ENCODE measurements around the gene TRPV3. TPM values are rescaled to one million over a fixed set of nuclear protein-coding genes. Genes with fewer than 3 reads are reported as not detected.
"Not testable (repeated sequence)": the region's sequence is repeated elsewhere in the genome, so short reads cannot be mapped to it uniquely, and the experiment has no call there.

The TRPV3 gene
- total RNA-seq, 1 donor from 2014 or later, result 13.0 TPM

DNA sequence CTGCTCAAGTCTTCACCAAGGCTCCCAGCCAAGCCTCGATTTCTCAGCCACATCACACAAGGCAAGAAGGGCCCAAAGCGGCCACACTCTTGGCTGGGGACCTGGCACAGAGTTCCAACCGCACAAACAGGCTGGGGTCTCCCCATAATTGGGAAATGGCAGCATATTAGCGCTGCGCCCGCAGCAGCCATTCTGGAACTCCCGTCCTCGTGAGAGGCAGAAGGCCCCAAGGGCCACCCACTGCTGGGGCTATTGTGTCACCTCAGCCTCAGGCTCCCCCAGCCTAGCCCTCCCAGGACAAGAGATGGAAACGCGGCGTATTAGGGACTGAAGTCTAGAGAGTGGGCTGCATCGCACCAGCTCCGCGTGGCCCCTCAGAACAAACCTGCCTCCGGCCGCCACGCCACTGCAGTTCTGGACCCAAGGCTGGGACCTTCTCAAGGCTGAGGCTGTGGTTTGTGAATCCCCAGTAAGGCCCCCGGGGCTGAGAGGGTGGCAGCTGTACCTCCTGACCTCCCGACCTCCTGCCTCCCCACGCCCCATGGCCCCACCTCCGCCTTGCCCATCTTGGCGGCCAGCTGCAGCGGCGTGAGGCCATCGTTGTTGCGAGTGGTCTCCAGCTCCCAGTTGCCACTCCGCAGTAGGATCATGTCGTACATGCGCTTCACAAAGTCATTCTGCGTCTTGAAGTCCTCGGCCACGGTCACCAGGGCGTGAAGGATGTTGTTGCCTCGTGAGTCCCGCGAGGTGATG is 25.3 kb downstream of the TRPV3 start:
- DNase-seq (ENCODE audit: low spot score) (peak; percentile 59), ATAC-seq (no peak)
- intact Hi-C loops (cut with DNase I), result loop anchor here (10.0 kb wide), 1 partner anchor 57 kb away; the partner anchor contains the start of genes ASPA and SPATA22

DNA sequence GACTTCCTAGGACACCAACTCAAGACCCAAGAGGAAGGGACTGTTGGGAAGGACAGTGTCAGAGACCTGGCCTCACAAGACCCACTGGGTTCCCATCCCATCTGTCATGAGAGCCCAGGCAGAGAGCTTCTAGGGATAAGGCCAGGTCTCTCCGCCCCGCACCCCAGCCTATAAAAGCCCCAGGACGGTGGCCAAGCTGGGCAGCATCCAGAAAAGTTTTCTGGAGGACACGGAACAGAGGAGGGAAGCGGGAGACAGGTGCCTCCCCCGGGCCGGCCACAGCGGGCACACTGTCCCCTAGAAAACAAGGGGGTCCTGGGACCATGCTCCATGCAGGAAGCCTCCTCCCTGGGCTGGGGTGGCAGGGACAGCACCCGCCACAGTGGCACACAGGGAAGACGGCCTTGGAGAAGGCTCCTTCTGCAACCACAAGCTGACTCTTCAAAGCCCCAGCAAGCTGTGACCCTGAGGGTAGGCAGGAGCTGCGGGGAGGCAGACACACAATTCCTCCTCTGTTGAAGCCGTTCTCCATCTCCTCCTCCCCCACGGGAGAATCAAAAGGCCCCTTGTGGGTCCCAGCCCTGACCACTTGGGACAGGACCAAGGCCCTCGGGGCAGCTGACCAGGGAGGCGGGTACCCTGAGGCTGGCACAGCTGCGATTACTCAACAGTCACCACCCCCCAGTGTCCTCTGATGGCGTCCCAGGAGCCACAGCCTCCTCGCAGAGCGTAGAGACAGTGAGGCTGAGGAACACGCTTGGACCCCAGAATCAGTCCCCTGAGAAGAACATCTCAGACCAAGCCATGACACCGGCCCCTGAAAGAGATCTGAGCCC is 26.1 kb downstream of the TRPV3 start:
- peak; percentile 33 for ATAC-seq

DNA sequence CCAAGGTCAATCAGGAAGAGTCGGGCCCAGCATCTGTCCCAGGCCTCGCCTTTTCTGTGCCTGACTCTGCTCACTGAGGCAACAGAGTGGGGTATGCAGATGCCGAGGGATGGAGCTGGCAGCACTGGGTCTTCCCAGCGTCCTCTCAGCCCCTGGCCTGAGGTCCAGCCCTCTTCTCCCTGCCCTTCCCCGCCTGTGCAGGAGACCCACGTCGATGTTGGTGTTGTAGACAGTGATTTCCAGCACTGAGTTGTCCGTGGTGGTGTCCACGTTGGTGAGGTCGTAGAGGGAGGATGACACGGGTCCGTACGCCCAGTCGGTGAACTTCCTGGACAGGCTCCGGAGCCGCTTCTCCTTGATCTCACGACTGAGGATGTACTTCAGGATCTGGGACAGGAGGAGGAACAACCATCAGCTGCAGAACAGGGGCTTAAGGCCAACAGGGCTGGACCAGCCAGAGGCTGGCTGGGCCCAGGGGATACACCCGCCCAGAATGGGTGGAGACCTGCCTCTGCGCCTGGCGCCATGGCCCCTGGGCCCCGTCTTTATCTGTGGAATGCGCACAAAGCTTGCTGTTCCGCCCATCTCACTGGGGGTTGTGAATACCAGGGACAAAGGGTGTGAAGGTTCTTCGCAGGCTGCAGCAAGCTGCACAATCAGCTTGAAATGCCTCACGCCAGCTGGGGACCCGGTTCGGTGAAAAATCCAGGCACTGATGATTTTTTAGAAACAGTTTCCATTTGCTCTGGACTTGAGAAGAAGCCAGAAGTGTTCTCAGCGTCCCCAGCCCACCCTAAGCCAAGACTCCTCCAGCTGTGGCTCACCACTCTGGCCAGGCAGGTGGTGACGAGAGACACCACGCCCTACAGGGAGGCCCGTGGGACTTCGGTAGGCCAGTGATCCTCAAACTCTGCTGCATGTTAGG is 27.5 kb downstream of the TRPV3 start:
- peak; percentile 79 for DNase-seq (ENCODE audit: low spot score)
- peak; percentile 89 for ATAC-seq
- intact Hi-C loops (cut with DNase I), result loop anchor here (10.0 kb wide), 1 partner anchor 55 kb away; the partner anchor contains the start of genes ASPA and SPATA22

More for the DNA sequence above, 26.1 kb downstream of the TRPV3 start:
- intact Hi-C loops (cut with DNase I), result loop anchor here (10.0 kb wide), 1 partner anchor 57 kb away; the partner anchor contains the start of genes ASPA and SPATA22
- DNase-seq (ENCODE audit: low spot score), result peak; percentile 81

DNA sequence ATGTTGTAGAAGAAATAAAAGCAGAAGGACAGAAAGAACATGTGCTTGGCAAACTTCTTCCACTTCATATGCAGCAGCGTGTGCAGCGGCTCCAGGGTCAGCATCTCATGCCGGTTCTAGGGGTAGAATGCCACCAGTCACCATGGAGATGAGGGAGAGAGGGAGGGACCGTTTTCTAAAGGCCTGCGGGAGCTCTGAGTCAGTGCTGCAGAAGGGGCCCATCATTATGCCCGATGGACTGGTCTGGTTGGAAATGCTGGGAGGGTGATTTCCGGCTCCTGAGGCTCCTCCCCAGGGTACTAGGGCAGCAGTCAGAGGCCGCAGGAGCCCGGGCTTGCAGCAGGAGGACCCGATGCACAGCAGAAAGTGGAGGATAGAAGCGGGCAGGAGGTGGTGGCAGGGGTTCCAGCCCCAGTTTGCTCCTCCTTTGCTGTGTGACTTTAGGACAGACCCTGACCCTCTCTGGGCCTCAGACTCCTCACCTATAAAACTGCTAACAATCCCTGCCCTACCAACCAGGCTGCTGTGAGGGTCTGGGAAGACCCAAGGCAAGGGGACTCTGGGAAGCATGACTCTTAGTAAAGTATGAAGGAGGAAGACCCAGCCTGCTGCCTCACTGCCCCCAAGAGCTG is 28.6 kb downstream of the TRPV3 start:
- intact Hi-C loops (cut with DNase I), result no loop called here
- DNase-seq (ENCODE audit: low spot score), result peak; percentile 59
- peak; percentile 3 for ATAC-seq

DNA sequence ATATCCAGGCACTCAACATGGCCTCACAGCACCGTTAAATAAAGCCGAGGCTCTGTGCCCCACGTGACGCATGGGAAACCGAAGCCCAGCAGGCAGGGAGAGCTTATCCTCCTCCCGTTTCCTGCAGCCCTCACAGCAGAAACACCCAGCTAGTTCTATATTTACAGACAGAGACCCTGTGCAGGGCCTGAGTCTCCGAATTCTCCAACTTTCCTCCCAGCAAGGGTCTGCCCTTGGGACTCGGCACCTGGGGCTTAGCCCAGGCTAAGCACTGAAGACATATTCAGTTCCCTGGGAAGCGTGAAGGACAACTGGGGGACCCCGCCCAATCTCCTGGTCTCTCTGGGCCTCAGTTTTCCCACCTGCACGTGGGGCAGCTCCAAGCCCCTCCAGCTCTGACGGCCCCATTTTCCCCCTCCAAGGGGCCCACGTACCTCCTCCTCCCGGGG is 29.2 kb downstream of the TRPV3 start:
- peak; percentile 53 for DNase-seq (ENCODE audit: low spot score)
- no peak for ATAC-seq
- intact Hi-C loops (cut with DNase I), result no loop called here

DNA sequence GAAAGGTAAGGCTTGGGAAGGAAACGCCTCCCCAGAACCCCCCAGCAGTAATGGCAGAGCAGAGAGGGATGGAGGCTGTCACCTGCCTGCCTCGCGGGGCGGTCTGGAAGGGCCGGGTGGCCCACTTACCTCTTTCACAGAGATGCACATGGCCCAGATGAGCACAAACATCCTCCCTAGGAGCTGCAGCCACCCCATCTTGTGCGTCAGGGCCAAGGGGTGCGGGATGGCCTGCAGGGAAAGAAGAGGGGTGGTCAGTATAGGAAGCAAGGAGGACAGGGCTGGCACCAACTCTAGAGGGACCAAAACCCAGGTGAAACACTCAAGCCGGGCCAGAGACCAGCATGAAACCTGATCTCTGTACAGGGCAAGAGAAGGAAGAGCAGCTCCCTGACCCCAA is 29.7 kb downstream of the TRPV3 start:
- DNase-seq (ENCODE audit: low spot score), result peak; percentile 42
- ATAC-seq, result no peak
- intact Hi-C loops (cut with DNase I), result no loop called here

DNA sequence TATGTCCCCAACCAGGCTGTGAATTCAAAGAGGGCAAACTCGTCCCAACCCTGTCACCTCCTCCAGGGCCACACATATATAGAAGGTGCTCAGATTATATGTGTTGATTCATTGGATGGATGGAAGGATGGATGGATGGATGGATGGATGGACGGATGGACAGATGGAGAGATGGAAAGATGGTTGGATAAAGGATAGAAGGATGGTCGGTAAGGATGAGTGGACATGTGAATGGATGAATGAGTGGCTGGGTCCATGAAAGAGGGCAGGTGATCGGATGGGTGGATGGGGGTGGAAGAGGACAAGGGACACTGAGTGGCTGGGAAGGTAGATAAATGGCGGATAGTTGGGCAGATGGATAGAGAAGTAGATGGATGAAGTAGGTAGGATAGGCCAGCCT is 30.1 kb downstream of the TRPV3 start:
- DNase-seq (ENCODE audit: low spot score) (no peak), ATAC-seq (no peak)
- intact Hi-C loops (cut with DNase I), result no loop called here

DNA sequence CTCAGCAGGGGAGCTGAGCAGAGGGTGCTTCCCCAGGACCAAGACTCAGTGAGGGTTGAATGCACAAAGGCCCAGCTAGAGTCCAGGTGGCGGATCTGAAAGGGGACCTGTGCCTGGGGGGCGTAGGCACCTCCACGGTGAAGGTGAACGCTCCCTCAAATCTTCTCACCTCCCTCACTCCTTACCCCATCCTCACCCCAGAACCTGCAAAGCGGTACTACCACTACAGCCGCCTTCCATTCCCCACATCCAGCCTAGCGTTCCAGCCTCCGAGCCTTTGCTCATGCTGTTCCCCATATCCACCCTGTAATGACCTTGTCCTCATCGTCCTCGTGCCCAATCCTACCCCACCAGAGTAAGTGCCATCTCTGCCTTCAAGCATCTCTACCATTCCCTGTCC is 30.6 kb downstream of the TRPV3 start:
- intact Hi-C loops (cut with DNase I), result no loop called here
- ATAC-seq (no peak), DNase-seq (ENCODE audit: low spot score) (no peak)

DNA sequence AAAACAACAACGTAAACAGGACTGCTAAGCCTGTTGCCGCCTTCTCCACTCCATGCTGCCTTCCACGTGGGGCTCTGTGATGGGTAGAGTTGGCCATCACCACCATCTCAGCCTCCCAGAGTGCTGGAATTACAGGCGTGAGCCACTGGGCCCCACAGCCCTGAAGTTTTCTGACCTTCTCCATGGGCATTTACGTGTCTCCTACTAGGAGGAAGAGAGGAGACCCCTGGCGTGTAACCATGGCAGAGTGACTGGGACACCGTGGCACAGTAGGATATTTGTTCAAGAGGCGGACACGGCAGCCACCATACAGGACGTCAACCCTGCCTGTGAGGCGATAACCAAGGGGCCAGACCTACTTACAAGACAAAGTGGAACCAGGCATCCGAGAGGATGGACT is 31.1 kb downstream of the TRPV3 start:
- intact Hi-C loops (cut with DNase I), result no loop called here
- ATAC-seq (no peak), DNase-seq (ENCODE audit: low spot score) (peak; percentile 33)

DNA sequence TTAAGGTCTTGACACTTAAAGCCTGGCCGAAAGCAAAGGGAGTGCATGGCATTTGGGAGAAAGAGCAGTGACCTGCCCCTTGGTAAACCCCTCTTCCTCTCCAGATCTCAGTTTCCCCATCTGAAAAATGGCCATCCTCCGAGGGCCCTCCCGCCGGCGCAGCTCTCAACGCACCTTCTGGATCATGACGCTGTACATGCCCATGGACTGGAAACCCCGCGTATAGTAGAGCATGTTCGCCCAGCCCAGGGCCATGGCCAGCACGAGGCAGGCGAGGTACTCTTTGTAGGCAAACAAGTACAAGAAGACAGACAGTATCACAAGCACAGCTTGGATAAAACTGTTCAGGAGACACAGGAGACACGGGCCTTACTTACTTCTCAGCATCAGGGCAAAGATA is 33.6 kb downstream of the TRPV3 start:
- intact Hi-C loops (cut with DNase I), result no loop called here
- no peak for ATAC-seq
- peak; percentile 41 for DNase-seq (ENCODE audit: low spot score)

DNA sequence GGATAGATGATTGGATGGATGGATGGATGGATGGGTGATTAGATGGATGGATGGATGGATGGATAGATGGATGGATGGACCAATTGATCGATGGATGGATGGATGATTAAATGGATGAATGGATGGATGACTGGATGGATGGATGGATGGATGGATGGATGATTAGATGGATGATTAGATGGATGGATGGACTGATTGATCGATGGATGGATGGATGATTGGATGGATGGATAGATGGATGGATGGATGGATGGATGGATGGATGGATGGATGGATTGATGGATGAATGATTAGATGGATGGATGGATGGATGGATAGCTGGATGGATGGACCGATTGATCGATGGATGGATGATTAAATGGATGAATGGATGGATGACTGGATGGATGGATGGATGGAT is 38.1 kb downstream of the TRPV3 start:
- intact Hi-C loops (cut with DNase I); ATAC-seq; DNase-seq (ENCODE audit: low spot score): not testable (repeated sequence)

DNA sequence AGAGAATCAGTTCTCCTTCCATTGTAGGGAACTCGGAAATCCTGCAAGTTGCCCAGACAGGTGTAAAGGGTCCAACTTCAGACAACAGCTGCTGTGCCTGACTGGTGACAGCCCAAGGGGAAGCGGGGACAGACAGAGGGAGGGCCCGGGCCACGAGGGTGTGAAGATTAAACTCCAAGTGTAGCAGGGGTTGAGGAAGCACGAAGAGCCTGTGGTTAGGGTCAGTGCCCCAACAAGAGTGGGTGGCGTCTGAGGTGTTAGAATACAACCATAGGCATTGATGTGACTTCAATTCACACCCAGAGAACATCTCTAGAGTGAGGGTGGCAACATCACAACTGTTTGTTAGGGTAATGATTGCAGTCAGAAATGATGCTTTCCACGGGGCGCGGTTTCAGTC is 42.7 kb downstream of the TRPV3 start:
- ATAC-seq, result no peak
- DNase-seq (ENCODE audit: low spot score), result no peak

DNA sequence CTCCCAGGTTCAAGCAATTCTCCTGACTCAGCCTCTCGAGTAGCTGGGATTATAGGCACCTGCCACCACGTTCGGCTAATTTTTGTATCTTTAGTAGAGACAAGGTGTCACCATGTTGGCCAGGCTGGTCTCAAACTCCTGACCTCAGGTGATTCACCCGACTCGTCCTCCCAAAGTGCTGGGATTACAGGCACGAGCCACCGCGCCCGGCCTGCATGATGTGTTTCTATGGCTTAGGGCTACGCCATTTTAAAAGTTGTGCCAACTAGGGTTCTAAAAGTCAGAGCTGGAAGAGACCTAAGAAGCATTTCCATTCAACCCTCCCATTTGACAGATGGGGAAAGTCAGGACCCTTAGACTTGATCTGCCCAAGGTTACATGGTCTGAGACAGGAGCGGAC is 43.4 kb downstream of the TRPV3 start:
- DNase-seq (ENCODE audit: low spot score); ATAC-seq; intact Hi-C loops (cut with DNase I): not testable (repeated sequence)

More for the DNA sequence above, 42.7 kb downstream of the TRPV3 start:
- intact Hi-C loops (cut with DNase I), result no loop called here

DNA sequence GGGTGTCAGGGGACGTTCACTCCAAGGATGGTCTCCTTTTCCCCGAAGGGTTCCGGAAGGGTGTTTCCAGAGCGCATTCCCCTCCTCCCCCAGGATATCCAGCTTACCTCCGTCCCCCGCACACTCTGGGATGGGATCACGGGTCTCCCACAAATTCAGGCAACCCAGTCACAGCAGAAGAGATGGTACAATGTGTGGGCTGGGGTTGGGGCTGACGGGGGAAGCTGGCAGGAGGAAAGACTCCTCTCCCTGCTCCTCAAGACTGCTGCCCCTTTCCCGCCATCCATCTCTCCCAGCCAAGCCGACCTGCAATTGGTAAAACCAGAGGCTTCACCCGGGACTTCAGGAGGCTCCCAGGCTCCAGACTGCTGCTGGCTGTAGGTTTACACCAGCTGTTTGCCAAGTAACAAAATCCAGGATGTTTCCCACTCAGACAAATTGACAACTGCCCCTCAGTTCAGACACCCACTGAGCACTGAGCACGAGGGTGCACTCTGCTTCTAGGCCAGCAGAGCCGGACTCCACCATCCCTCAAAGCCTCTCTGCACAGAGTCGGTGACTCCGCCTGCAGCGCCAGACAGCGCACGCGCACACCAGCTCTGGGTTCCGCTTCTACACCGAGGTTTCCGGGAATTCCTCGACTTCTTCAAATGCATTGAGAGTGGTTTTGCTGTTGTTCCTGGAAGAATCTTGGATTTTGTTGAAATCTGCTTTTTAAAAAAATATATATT is 44.1 kb downstream of the TRPV3 start:
- DNase-seq (ENCODE audit: low spot score) (no peak), ATAC-seq (peak; percentile 37)
- intact Hi-C loops (cut with DNase I), result no loop called here

DNA sequence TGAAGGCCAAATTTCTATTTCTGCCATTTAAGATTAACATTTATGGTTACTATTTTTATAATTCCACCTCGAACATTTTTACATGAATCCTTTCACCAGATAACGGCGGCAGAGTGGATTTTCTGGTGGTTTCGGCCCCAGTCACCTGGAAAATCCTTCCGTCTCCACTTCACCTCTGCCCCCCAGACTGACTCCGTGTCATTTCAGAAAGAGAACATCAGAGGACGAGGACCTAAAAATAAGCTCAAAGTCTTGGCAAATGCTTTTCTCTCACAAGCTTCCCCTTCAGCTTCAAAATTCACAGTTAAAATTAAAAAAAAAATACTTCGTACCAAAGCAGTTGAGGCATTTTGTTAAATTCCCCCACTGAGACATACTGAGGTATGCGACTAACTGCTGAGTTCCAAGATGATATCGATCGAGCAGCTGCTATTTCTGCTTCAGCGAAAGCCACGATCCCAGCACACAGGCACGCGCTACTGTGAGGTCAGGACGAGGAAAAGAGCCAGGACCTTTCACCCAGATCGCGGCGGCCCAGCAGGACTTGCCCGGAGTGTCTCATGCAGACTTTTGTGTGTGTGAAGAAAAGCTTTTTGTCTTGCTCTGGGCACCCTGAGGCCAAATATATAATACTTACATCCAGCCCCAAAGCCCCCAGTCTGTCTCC is 45.0 kb downstream of the TRPV3 start:
- ATAC-seq, result peak; percentile 98
- DNase-seq (ENCODE audit: low spot score), result peak; percentile 84
- intact Hi-C loops (cut with DNase I), result no loop called here

DNA sequence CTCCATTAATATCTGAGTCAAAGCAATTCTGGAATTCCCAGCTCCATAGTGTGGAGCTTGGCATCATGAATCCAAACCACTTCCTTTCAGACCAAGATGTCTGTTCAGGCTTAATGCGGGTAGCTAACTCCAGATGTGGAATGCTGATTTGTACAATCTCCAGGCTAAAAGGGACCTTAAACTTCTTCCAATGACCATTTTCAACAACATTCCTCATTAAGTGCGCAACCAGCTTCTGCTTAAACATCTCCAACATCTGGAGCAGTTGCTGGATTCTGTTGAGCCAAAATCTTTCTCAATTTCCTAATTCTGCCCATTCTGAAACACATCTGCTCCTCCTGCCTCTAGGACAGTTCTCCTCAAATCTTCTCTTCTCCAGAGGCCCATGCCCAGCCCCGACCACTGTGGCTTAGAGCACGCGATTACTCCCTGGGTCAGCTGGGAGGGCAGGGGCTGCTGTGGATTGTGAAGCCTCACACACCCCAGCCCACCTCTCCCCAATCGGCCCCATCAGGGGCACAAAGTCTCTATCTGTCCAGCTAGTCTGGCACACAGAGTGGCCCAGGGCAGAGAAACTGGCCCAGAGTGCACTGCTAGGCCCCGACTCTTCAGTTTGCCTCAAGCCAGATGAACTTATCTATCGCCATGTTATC is 45.6 kb downstream of the TRPV3 start:
- intact Hi-C loops (cut with DNase I), result no loop called here
- ATAC-seq (peak; percentile 75), DNase-seq (ENCODE audit: low spot score) (no peak)

DNA sequence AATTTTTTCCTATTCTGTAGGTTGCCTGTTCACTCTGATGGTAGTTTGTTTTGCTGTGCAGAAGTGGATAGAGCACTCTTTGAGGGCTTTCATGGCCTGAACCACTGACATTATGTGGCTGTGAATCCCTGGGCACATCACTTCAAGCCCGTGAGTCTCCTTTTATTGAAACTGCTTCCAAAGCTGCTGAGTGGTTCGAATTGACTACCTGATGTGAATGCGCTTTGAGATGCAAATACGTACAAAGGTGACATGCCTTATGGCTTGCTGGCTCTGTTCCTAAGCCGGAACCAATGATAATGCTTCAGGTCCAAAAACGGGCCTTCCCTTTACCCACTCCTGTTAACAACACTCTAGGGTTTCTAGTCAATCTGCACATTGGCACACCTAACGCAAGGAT is 47.5 kb downstream of the TRPV3 start:
- DNase-seq (ENCODE audit: low spot score) (no peak), ATAC-seq (no peak)
- intact Hi-C loops (cut with DNase I), result no loop called here
